ENCODE results near the gene BOC. TPM values are rescaled to one million over a fixed set of nuclear protein-coding genes. Genes with fewer than 3 reads are reported as not detected.

Gene BOC
- total RNA-seq, 1 donor from 2014 or later, result 93.1 TPM

GRCh38 chr3:113177526-113177925 is 33.8 kb upstream of the BOC start:
- intact Hi-C loops (cut with DNase I), result no loop called here
- Histone ChIP-seq H3K4me3 (no peak overlapping the region), H3K27me3 (no peaks in the 10 kb centered on the region), H3K27ac (no peak overlapping the region), H3K9me3 (no peaks in the 10 kb centered on the region), H3K4me1 (no peaks in the 10 kb centered on the region), H3K36me3 (no peaks in the 10 kb centered on the region)
- DNase-seq (ENCODE audit: extremely low spot score in 2 of 2), result no peak
- TF ChIP-seq POLR2A (IDR thresholded peaks at IDR 0.05), result no peak
- TF ChIP-seq CTCF (IDR thresholded peaks at IDR 0.05), result no peak
- TF ChIP-seq POLR2AphosphoS5 (IDR thresholded peaks at IDR 0.05; ENCODE audit: insufficient read depth in 1 of 2, low read depth in 1 of 2), result no peak

GRCh38 chr3:113179235-113179824 is 32.0 kb upstream of the BOC start:
- DNase-seq (ENCODE audit: extremely low spot score in 2 of 2), result no peak
- no peaks in the 10 kb centered on the region for H3K9me3 ChIP-seq
- TF ChIP-seq CTCF (IDR thresholded peaks at IDR 0.05), result no peak
- TF ChIP-seq POLR2A (IDR thresholded peaks at IDR 0.05), result no peak
- no peak for TF ChIP-seq POLR2AphosphoS5 (IDR thresholded peaks at IDR 0.05; ENCODE audit: insufficient read depth in 1 of 2, low read depth in 1 of 2)

GRCh38 chr3:113183748-113184661 is 27.4 kb upstream of the BOC start:
- H3K4me3 ChIP-seq, result no peak overlapping the region
- DNase-seq (ENCODE audit: extremely low spot score in 2 of 2), result no peak
- intact Hi-C loops (cut with DNase I), result no loop called here
- H3K4me1 ChIP-seq, result no peaks in the 10 kb centered on the region
- TF ChIP-seq POLR2A (IDR thresholded peaks at IDR 0.05) (no peak), POLR2AphosphoS5 (IDR thresholded peaks at IDR 0.05; ENCODE audit: insufficient read depth in 1 of 2, low read depth in 1 of 2) (no peak), CTCF (IDR thresholded peaks at IDR 0.05) (no peak)
- no peaks in the 10 kb centered on the region for H3K9me3 ChIP-seq
- no peaks in the 10 kb centered on the region for H3K36me3 ChIP-seq
- no peak overlapping the region for H3K27ac ChIP-seq
- no peaks in the 10 kb centered on the region for H3K27me3 ChIP-seq

More at GRCh38 chr3:113179235-113179824, 32.0 kb upstream of the BOC start:
- Histone ChIP-seq H3K36me3 (no peaks in the 10 kb centered on the region), H3K27ac (no peak overlapping the region), H3K27me3 (no peaks in the 10 kb centered on the region), H3K4me1 (no peaks in the 10 kb centered on the region), H3K4me3 (no peak overlapping the region)
- intact Hi-C loops (cut with DNase I), result no loop called here

- Histone ChIP-seq H3K27ac (no peak overlapping the region), H3K4me3 (no peak overlapping the region), H3K27me3 (no peaks in the 10 kb centered on the region), H3K9me3 (no peaks in the 10 kb centered on the region), H3K4me1 (no peaks in the 10 kb centered on the region), H3K36me3 (no peaks in the 10 kb centered on the region)
- DNase-seq (ENCODE audit: extremely low spot score in 2 of 2), result no peak
- intact Hi-C loops (cut with DNase I), result no loop called here
- TF ChIP-seq CTCF (IDR thresholded peaks at IDR 0.05), result no peak
Observed at GRCh38 chr3:113185194-113185835, 26.0 kb upstream of the BOC start.
